HG02798 (cell line): ENCODE data around the gene MYO18B.

Source experiments
- ATAC-seq: cut with Tn5 transposase; IDR thresholded peaks from one replicate; pipeline ENCODE4 v1.9.1; 2021; ENCODE audit warnings: mild to moderate bottlenecking; ENCODE audit not compliant: unreplicated experiment, poor library complexity

Gene MYO18B

GRCh38 chr22:25710501-25710900 lies 31.5 kb upstream of the MYO18B start:
- ATAC-seq: no peak

- no peak for ATAC-seq
Measured at GRCh38 chr22:25711491-25711890, 30.5 kb upstream of the MYO18B start.

GRCh38 chr22:25712661-25713400 lies 29.2 kb upstream of the MYO18B start:
- ATAC-seq: no peak

- ATAC-seq: no peak
Measured at GRCh38 chr22:25714070-25714469, 27.9 kb upstream of the MYO18B start.

GRCh38 chr22:25714739-25715138 lies 27.2 kb upstream of the MYO18B start:
- no peak for ATAC-seq

- no peak for ATAC-seq
Measured at GRCh38 chr22:25716637-25717036, 25.4 kb upstream of the MYO18B start.

- ATAC-seq: no peak
Measured at GRCh38 chr22:25718135-25718840, 23.7 kb upstream of the MYO18B start.

- no peak for ATAC-seq
Measured at GRCh38 chr22:25722223-25722622, 19.8 kb upstream of the MYO18B start.

- no peak for ATAC-seq
Measured at GRCh38 chr22:25722626-25723025, 19.4 kb upstream of the MYO18B start.

- ATAC-seq: no peak
Measured at GRCh38 chr22:25726241-25726640, 15.7 kb upstream of the MYO18B start.

GRCh38 chr22:25728071-25728470 lies 13.9 kb upstream of the MYO18B start:
- ATAC-seq: no peak

GRCh38 chr22:25729016-25729995 lies 12.7 kb upstream of the MYO18B start:
- no peak for ATAC-seq

GRCh38 chr22:25735650-25736049 lies 6.3 kb upstream of the MYO18B start:
- ATAC-seq: no peak

GRCh38 chr22:25736378-25737011 lies 5.5 kb upstream of the MYO18B start:
- ATAC-seq: no peak

- no peak for ATAC-seq
Measured at GRCh38 chr22:25739659-25740344, 2.2 kb upstream of the MYO18B start.

GRCh38 chr22:25742918-25743708 lies 1.1 kb downstream of the MYO18B start:
- no peak for ATAC-seq

GRCh38 chr22:25744694-25745093 lies 2.7 kb downstream of the MYO18B start:
- no peak for ATAC-seq

GRCh38 chr22:25745341-25746011 lies 3.5 kb downstream of the MYO18B start:
- ATAC-seq: no peak
